T-helper 17 cell (primary cell): ENCODE measurements around the gene RAB34. TPM values are rescaled to one million over a fixed set of nuclear protein-coding genes. Genes with fewer than 3 reads are reported as not detected.

ENCODE experiments used
- ATAC-seq: fragments of 150-1000 bp; cut with Tn5 transposase; 2 replicates; pipeline ENCODE4 v1.10.0; 2021; ENCODE audit warnings: mild to moderate bottlenecking, moderate library complexity
- DNase-seq, 3 donors: peaks; one replicate each; pipeline versions ENCODE4 v3.0.0 to v3.0.0-alpha.2; 2020 to 2021
- H3K9me3 ChIP-seq: one replicate; pipeline ENCODE4 v1.7.0; 2013; ENCODE audit warnings: low read length, mild to moderate bottlenecking; ENCODE audit not compliant: control insufficient read depth, poor library complexity, severe bottlenecking
- H3K27ac Mint-ChIP-seq: one replicate; pipeline ENCODE4 v1.8.0; 2022; ENCODE audit warnings: mild to moderate bottlenecking, moderate library complexity, mixed read lengths
- H3K27me3 Mint-ChIP-seq: one replicate; pipeline ENCODE4 v1.8.0; 2022; ENCODE audit warnings: mixed read lengths
- H3K36me3 Mint-ChIP-seq: one replicate; pipeline ENCODE4 v1.8.0; 2022; ENCODE audit warnings: low read depth, mixed read lengths
- H3K4me1 Mint-ChIP-seq: one replicate; pipeline ENCODE4 v1.8.0; 2022; ENCODE audit warnings: mild to moderate bottlenecking, mixed read lengths
- H3K4me3 Mint-ChIP-seq: one replicate; pipeline ENCODE4 v1.8.0; 2022; ENCODE audit warnings: mild to moderate bottlenecking, moderate library complexity, mixed read lengths
- total RNA-seq, 4 donors: library from RNA in 2 of 4; stranded (reverse) in 2 of 4; gene quantifications; one replicate each; pipeline ENCODE4 v1.2.3 and lab custom pipeline; 2022 to 2026

RAB34 gene
- total RNA-seq, 2 donors from 2014 or later, result 8.3 to 24.3 TPM

- ATAC-seq, result no peak
- H3K27me3 Mint-ChIP-seq, result no peaks in the 10 kb centered on the region
- H3K9me3 ChIP-seq, result no peaks in the 10 kb centered on the region
- no peak overlapping the region for H3K27ac Mint-ChIP-seq
- H3K4me3 Mint-ChIP-seq, result no peak overlapping the region
- H3K36me3 Mint-ChIP-seq, result peaks cover 3% of the 10 kb centered on the region
- peaks cover 18% of the 10 kb centered on the region for H3K4me1 Mint-ChIP-seq
- no peak for DNase-seq
These were observed 11.0 kb downstream of the RAB34 start for GRCh38 chr17:28706471-28707338.

GRCh38 chr17:28705728-28706334, 11.8 kb downstream of the RAB34 start:
- DNase-seq (no peak), ATAC-seq (no peak)
- no peak overlapping the region for H3K4me3 Mint-ChIP-seq
- H3K27ac Mint-ChIP-seq, result no peak overlapping the region
- H3K4me1 Mint-ChIP-seq, result peaks cover 15% of the 10 kb centered on the region
- no peaks in the 10 kb centered on the region for H3K9me3 ChIP-seq
- no peaks in the 10 kb centered on the region for H3K27me3 Mint-ChIP-seq
- H3K36me3 Mint-ChIP-seq, result peaks cover 4% of the 10 kb centered on the region

- ATAC-seq, result no peak
- Mint-ChIP-seq H3K4me1 (peaks cover 11% of the 10 kb centered on the region), H3K4me3 (no peak overlapping the region), H3K27me3 (no peaks in the 10 kb centered on the region), H3K27ac (no peak overlapping the region), H3K36me3 (peaks cover 6% of the 10 kb centered on the region)
- no peak for DNase-seq
- H3K9me3 ChIP-seq, result no peaks in the 10 kb centered on the region
These were observed 12.5 kb downstream of the RAB34 start for GRCh38 chr17:28705074-28705659.

- no peak overlapping the region for H3K27ac Mint-ChIP-seq
- peaks cover 6% of the 10 kb centered on the region for H3K36me3 Mint-ChIP-seq
- H3K4me1 Mint-ChIP-seq, result peaks cover 11% of the 10 kb centered on the region
- no peaks in the 10 kb centered on the region for H3K9me3 ChIP-seq
- ATAC-seq (no peak), DNase-seq (no peak)
- H3K27me3 Mint-ChIP-seq, result no peaks in the 10 kb centered on the region
- H3K4me3 Mint-ChIP-seq, result no peak overlapping the region
These were observed 13.3 kb downstream of the RAB34 start for GRCh38 chr17:28704219-28704858.

- no peaks in the 10 kb centered on the region for H3K9me3 ChIP-seq
- Mint-ChIP-seq H3K27me3 (no peaks in the 10 kb centered on the region), H3K27ac (no peak overlapping the region), H3K36me3 (peaks cover 6% of the 10 kb centered on the region), H3K4me3 (no peak overlapping the region), H3K4me1 (peaks cover 11% of the 10 kb centered on the region)
- ATAC-seq, result no peak
- DNase-seq, result no peak
These were observed 14.0 kb downstream of the RAB34 start for GRCh38 chr17:28703552-28704218.

GRCh38 chr17:28702752-28703150, 14.9 kb downstream of the RAB34 start:
- ATAC-seq, result no peak

GRCh38 chr17:28702026-28702751, 15.5 kb downstream of the RAB34 start:
- DNase-seq (no peak), ATAC-seq (no peak)
- Mint-ChIP-seq H3K36me3 (peaks cover 8% of the 10 kb centered on the region), H3K4me3 (peak overlapping the region; percentile 50), H3K4me1 (peaks cover 10% of the 10 kb centered on the region), H3K27me3 (no peaks in the 10 kb centered on the region), H3K27ac (peak overlapping the region; percentile 72)
- no peaks in the 10 kb centered on the region for H3K9me3 ChIP-seq

More at GRCh38 chr17:28702752-28703150, 14.9 kb downstream of the RAB34 start:
- peaks cover 6% of the 10 kb centered on the region for H3K36me3 Mint-ChIP-seq
- H3K9me3 ChIP-seq, result no peaks in the 10 kb centered on the region
- no peak overlapping the region for H3K4me3 Mint-ChIP-seq
- DNase-seq, result no peak
- no peaks in the 10 kb centered on the region for H3K27me3 Mint-ChIP-seq
- peaks cover 14% of the 10 kb centered on the region for H3K4me1 Mint-ChIP-seq
- peak overlapping the region; percentile 72 for H3K27ac Mint-ChIP-seq

GRCh38 chr17:28700830-28701492, 16.7 kb downstream of the RAB34 start:
- H3K4me3 Mint-ChIP-seq, result no peak overlapping the region
- H3K27me3 Mint-ChIP-seq, result no peaks in the 10 kb centered on the region
- H3K4me1 Mint-ChIP-seq, result peaks cover 10% of the 10 kb centered on the region
- no peaks in the 10 kb centered on the region for H3K9me3 ChIP-seq
- H3K27ac Mint-ChIP-seq, result no peak overlapping the region
- DNase-seq, result no peak
- no peak for ATAC-seq
- peaks cover 8% of the 10 kb centered on the region for H3K36me3 Mint-ChIP-seq

- no peak overlapping the region for H3K4me3 Mint-ChIP-seq
- H3K27ac Mint-ChIP-seq, result no peak overlapping the region
- peaks cover 10% of the 10 kb centered on the region for H3K4me1 Mint-ChIP-seq
- H3K36me3 Mint-ChIP-seq, result peaks cover 8% of the 10 kb centered on the region
- no peaks in the 10 kb centered on the region for H3K9me3 ChIP-seq
- DNase-seq (no peak), ATAC-seq (no peak)
- no peaks in the 10 kb centered on the region for H3K27me3 Mint-ChIP-seq
These were observed 17.4 kb downstream of the RAB34 start for GRCh38 chr17:28700278-28700677.

GRCh38 chr17:28698253-28698941, 19.3 kb downstream of the RAB34 start:
- no peak for ATAC-seq
- no peak overlapping the region for H3K4me3 Mint-ChIP-seq
- H3K36me3 Mint-ChIP-seq, result peaks cover 10% of the 10 kb centered on the region
- H3K9me3 ChIP-seq, result no peaks in the 10 kb centered on the region
- H3K4me1 Mint-ChIP-seq, result peaks cover 4% of the 10 kb centered on the region
- H3K27ac Mint-ChIP-seq, result no peak overlapping the region
- no peak for DNase-seq
- H3K27me3 Mint-ChIP-seq, result no peaks in the 10 kb centered on the region

GRCh38 chr17:28693869-28694268, 23.8 kb downstream of the RAB34 start:
- ATAC-seq (no peak), DNase-seq (no peak)
- no peak overlapping the region for H3K4me3 Mint-ChIP-seq
- H3K36me3 Mint-ChIP-seq, result peaks cover 5% of the 10 kb centered on the region
- no peaks in the 10 kb centered on the region for H3K27me3 Mint-ChIP-seq
- peaks cover 3% of the 10 kb centered on the region for H3K4me1 Mint-ChIP-seq
- no peak overlapping the region for H3K27ac Mint-ChIP-seq
- no peaks in the 10 kb centered on the region for H3K9me3 ChIP-seq
